ENCODE results near the gene TNNT3.
"Not testable (repeated sequence)": the region's sequence is repeated elsewhere in the genome, so short reads cannot be mapped to it uniquely, and the experiment has no call there.

Gene TNNT3

GRCh38 chr11:1919391-1920127 lies at the start of gene TNNT3:
Gene TNNT3 (plus strand): TSS chr11:1919703. CDS start chr11:1922875, 3,172 bp downstream.
- no peak for FAIRE-seq

- FAIRE-seq, result no peak
These were observed 49.2 kb upstream of the TNNT3 start for GRCh38 chr11:1870326-1870696.

GRCh38 chr11:1870721-1871466 lies 48.6 kb upstream of the TNNT3 start:
- FAIRE-seq, result no peak

- no peak for FAIRE-seq
These were observed 48.0 kb upstream of the TNNT3 start for GRCh38 chr11:1871531-1871930.

- no peak for FAIRE-seq
These were observed 47.1 kb upstream of the TNNT3 start for GRCh38 chr11:1872267-1872985.

- no peak for FAIRE-seq
These were observed 46.3 kb upstream of the TNNT3 start for GRCh38 chr11:1873048-1873812.

GRCh38 chr11:1873813-1874150 lies 45.7 kb upstream of the TNNT3 start:
- FAIRE-seq, result not testable (repeated sequence)

GRCh38 chr11:1874441-1875092 lies 44.9 kb upstream of the TNNT3 start:
- not testable (repeated sequence) for FAIRE-seq

GRCh38 chr11:1875093-1875850 lies 44.2 kb upstream of the TNNT3 start:
- no peak for FAIRE-seq

- FAIRE-seq, result not testable (repeated sequence)
These were observed 43.6 kb upstream of the TNNT3 start for GRCh38 chr11:1875851-1876301.

GRCh38 chr11:1876361-1877063 lies 43.0 kb upstream of the TNNT3 start:
- FAIRE-seq, result no peak

GRCh38 chr11:1877211-1878136 lies 42.0 kb upstream of the TNNT3 start:
- FAIRE-seq, result no peak

GRCh38 chr11:1878137-1879031 lies 41.1 kb upstream of the TNNT3 start:
- no peak for FAIRE-seq

GRCh38 chr11:1879342-1879940 lies 40.1 kb upstream of the TNNT3 start:
- no peak for FAIRE-seq

- FAIRE-seq, result no peak
These were observed 39.4 kb upstream of the TNNT3 start for GRCh38 chr11:1879941-1880720.

GRCh38 chr11:1880746-1881441 lies 38.6 kb upstream of the TNNT3 start:
- FAIRE-seq, result no peak
